PFSK-1 (cell line): ENCODE data around the gene LRRC28.

Experiments used
- POLR2AphosphoS5 ChIP-seq: IDR thresholded peaks from 2 replicates; pipeline ENCODE4 v1.6.1; 2012; ENCODE audit warnings: low read depth, mild to moderate bottlenecking, control low read depth, low read length, moderate library complexity
- REST ChIP-seq, 2 experiments: IDR thresholded peaks; 2 replicates each; pipeline versions ENCODE4 v1.6.1 to v1.8.0; 2011 to 2012; ENCODE audit warnings: low read depth in 2 of 2, low read length in 2 of 2, control low read depth in 1 of 2, inconsistent platforms in 1 of 2, mild to moderate bottlenecking in 1 of 2, moderate library complexity in 1 of 2; ENCODE audit not compliant: insufficient read depth in 1 of 2

- TF ChIP-seq POLR2AphosphoS5 (no peak), REST (IDR thresholded peaks at IDR 0.05; ENCODE audit: insufficient read depth in 1 of 2, low read depth in 2 of 2, low read length in 2 of 2) (no peak)
These were observed 175.9 kb downstream of the LRRC28 start for GRCh38 chr15:99427210-99427609.
